Osteocyte (in vitro differentiated cells): ENCODE data around the gene EBF3. TPM values are rescaled to one million over a fixed set of nuclear protein-coding genes. Genes with fewer than 3 reads are reported as not detected.

ENCODE experiments used
- DNase-seq: peaks from one replicate; pipeline ENCODE4 v3.0.0; 2021; ENCODE audit warnings: mixed read lengths; ENCODE audit not compliant: unreplicated experiment; ENCODE audit errors: extremely low spot score
- H3K27ac Mint-ChIP-seq: one replicate; pipeline ENCODE4 v1.8.0; 2021; ENCODE audit warnings: mild to moderate bottlenecking, mixed read lengths; ENCODE audit not compliant: unreplicated experiment
- H3K27me3 Mint-ChIP-seq: one replicate; pipeline ENCODE4 v1.8.0; 2021; ENCODE audit warnings: mixed read lengths; ENCODE audit not compliant: unreplicated experiment
- H3K36me3 Mint-ChIP-seq: one replicate; pipeline ENCODE4 v1.8.0; 2021; ENCODE audit warnings: mixed read lengths; ENCODE audit not compliant: unreplicated experiment
- H3K4me1 Mint-ChIP-seq: one replicate; pipeline ENCODE4 v1.8.0; 2021; ENCODE audit warnings: mixed read lengths; ENCODE audit not compliant: unreplicated experiment
- H3K4me3 Mint-ChIP-seq: one replicate; pipeline ENCODE4 v1.8.0; 2021; ENCODE audit warnings: mild to moderate bottlenecking, moderate library complexity, mixed read lengths; ENCODE audit not compliant: unreplicated experiment
- H3K9me3 Mint-ChIP-seq: one replicate; pipeline ENCODE4 v1.8.0; 2021; ENCODE audit warnings: mixed read lengths; ENCODE audit not compliant: unreplicated experiment
- total RNA-seq: library from RNA; stranded (reverse); gene quantifications from 2 replicates; pipeline ENCODE4 v1.2.1, GENCODE V29; 2021
- TF ChIP-seq, protein P1 (sequence below): fragments of 200-600 bp; sonication (generic); IDR thresholded peaks from 2 replicates; pipeline ENCODE4 v1.5.0; 2021; ENCODE audit warnings: antibody characterized with exemption, mild to moderate bottlenecking, moderate library complexity

The EBF3 gene
- total RNA-seq, 1 donor from 2014 or later = 0.59 TPM

- H3K27me3 Mint-ChIP-seq = peaks cover 10% of the 10 kb centered on the region
- DNase-seq = no peak
- no peak overlapping the region for H3K27ac Mint-ChIP-seq
- H3K4me3 Mint-ChIP-seq = no peak overlapping the region
- no peaks in the 10 kb centered on the region for H3K36me3 Mint-ChIP-seq
- TF ChIP-seq, protein P1, sequence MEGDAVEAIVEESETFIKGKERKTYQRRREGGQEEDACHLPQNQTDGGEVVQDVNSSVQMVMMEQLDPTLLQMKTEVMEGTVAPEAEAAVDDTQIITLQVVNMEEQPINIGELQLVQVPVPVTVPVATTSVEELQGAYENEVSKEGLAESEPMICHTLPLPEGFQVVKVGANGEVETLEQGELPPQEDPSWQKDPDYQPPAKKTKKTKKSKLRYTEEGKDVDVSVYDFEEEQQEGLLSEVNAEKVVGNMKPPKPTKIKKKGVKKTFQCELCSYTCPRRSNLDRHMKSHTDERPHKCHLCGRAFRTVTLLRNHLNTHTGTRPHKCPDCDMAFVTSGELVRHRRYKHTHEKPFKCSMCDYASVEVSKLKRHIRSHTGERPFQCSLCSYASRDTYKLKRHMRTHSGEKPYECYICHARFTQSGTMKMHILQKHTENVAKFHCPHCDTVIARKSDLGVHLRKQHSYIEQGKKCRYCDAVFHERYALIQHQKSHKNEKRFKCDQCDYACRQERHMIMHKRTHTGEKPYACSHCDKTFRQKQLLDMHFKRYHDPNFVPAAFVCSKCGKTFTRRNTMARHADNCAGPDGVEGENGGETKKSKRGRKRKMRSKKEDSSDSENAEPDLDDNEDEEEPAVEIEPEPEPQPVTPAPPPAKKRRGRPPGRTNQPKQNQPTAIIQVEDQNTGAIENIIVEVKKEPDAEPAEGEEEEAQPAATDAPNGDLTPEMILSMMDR = no peak
- H3K9me3 Mint-ChIP-seq = no peaks in the 10 kb centered on the region
- peaks cover 3% of the 10 kb centered on the region for H3K4me1 Mint-ChIP-seq
Observed at GRCh38 chr10:129946859-129947258, 17.2 kb downstream of the EBF3 start.

DNA sequence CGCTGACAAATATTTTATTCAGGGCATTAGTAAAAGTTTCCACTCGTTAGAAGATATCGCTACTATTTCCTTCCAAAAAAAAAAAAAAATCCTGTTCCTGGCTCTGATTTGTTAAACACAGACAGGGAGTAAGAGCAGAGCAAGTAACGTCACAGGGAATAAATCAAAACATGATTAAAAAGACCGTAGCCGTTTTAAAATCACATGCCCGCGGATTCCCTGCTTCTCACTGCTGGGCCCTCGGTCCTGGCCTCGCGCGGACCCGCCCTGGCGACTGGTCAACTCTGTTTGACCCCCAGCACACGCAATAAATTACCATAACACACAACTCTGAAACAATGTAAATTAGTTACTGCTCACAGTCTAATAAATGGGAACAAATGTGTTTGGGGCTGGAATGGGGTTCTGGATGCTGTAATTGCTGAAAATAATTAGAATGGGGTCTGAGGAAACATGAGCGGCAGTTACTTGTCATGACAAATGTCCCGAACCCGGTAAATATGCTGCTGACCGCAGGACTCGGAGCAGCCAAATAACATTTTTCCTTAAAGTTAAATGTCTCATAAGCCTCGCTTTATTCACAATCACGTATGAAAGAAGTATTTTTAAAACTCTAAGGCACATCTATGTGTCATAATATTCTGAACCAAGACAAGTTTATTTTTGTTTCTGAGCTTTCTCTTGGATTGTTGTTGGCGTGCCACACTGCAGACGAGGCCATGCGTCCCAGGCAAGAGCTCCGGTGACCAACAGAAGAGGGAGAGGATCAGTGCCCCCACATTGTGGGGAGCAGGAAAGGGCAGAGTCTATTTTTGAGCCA is 17.9 kb downstream of the EBF3 start:
- Mint-ChIP-seq H3K27ac (no peak overlapping the region), H3K4me3 (no peak overlapping the region), H3K4me1 (peaks cover 3% of the 10 kb centered on the region), H3K36me3 (no peaks in the 10 kb centered on the region), H3K9me3 (no peaks in the 10 kb centered on the region), H3K27me3 (peaks cover 7% of the 10 kb centered on the region)
- TF ChIP-seq, protein P1 = no peak
- no peak for DNase-seq

- no peak overlapping the region for H3K27ac Mint-ChIP-seq
Observed at GRCh38 chr10:129945526-129945925, 18.5 kb downstream of the EBF3 start.

GRCh38 chr10:129945064-129945463 is 19.0 kb downstream of the EBF3 start:
- Mint-ChIP-seq H3K36me3 (no peaks in the 10 kb centered on the region), H3K4me1 (peaks cover 2% of the 10 kb centered on the region), H3K27ac (no peak overlapping the region), H3K27me3 (peaks cover 3% of the 10 kb centered on the region), H3K9me3 (no peaks in the 10 kb centered on the region), H3K4me3 (no peak overlapping the region)
- no peak for DNase-seq
- TF ChIP-seq, protein P1 = no peak

More at GRCh38 chr10:129945526-129945925, 18.5 kb downstream of the EBF3 start:
- Mint-ChIP-seq H3K4me3 (no peak overlapping the region), H3K9me3 (no peaks in the 10 kb centered on the region), H3K4me1 (peaks cover 3% of the 10 kb centered on the region), H3K27me3 (peaks cover 3% of the 10 kb centered on the region), H3K36me3 (no peaks in the 10 kb centered on the region)
- TF ChIP-seq, protein P1 = no peak
- DNase-seq = no peak

GRCh38 chr10:129944456-129944855 is 19.6 kb downstream of the EBF3 start:
- TF ChIP-seq, protein P1 = no peak
- H3K27me3 Mint-ChIP-seq = peaks cover 3% of the 10 kb centered on the region
- no peak overlapping the region for H3K4me3 Mint-ChIP-seq
- no peaks in the 10 kb centered on the region for H3K9me3 Mint-ChIP-seq
- no peak overlapping the region for H3K27ac Mint-ChIP-seq
- H3K4me1 Mint-ChIP-seq = no peaks in the 10 kb centered on the region
- no peaks in the 10 kb centered on the region for H3K36me3 Mint-ChIP-seq
- DNase-seq = no peak
